Activated CD4-positive, alpha-beta T cell treated with anti-CD3 and anti-CD28 coated beads for 36 hours (primary cell): Measurements from ENCODE around the gene ANKS1B. TPM values are rescaled to one million over a fixed set of nuclear protein-coding genes. Genes with fewer than 3 reads are reported as not detected.

Experiments used
- ATAC-seq: fragments of 200-7000 bp; cut with Tn5 transposase; one replicate; pipeline ENCODE4 v1.10.0; 2021; ENCODE audit warnings: mild to moderate bottlenecking, moderate library complexity
- CTCF ChIA-PET: fragments of 350-600 bp; sonication (Branson Sonifier 250); formaldehyde crosslinking; loops from one replicate; lab custom pipeline; 2021; ENCODE audit warnings: antibody characterized with exemption; lab: Charles Lee
- POLR2A ChIA-PET: fragments of 350-600 bp; sonication (Branson Sonifier 250); formaldehyde crosslinking; loops from one replicate; lab custom pipeline; 2021; ENCODE audit warnings: antibody characterized with exemption, inconsistent platforms; lab: Charles Lee
- DNase-seq: peaks from one replicate; pipeline ENCODE4 v3.0.0-alpha.2; 2020
- H3K27ac Mint-ChIP-seq: one replicate; pipeline ENCODE4 v1.8.0; 2021; ENCODE audit warnings: mixed read lengths
- H3K27me3 Mint-ChIP-seq: one replicate; pipeline ENCODE4 v1.8.0; 2021; ENCODE audit warnings: mixed read lengths
- H3K36me3 Mint-ChIP-seq: one replicate; pipeline ENCODE4 v1.8.0; 2021; ENCODE audit warnings: low read depth, mixed read lengths
- H3K4me1 Mint-ChIP-seq: one replicate; pipeline ENCODE4 v1.8.0; 2021; ENCODE audit warnings: mixed read lengths
- H3K4me3 Mint-ChIP-seq: one replicate; pipeline ENCODE4 v1.8.0; 2021; ENCODE audit warnings: mild to moderate bottlenecking, moderate library complexity, mixed read lengths
- H3K9me3 Mint-ChIP-seq: one replicate; pipeline ENCODE4 v1.8.0; 2021; ENCODE audit warnings: low read depth, mixed read lengths
- intact Hi-C, 2 experiments: fragments of 100-400 bp; cut with DNase I in 1 of 2; cut with micrococcal nuclease in 1 of 2; formaldehyde crosslinking; loops; one replicate each; pipeline versions ENCODE4 v1.14.2 to v1.15.1; 2022 to 2024; cut with DNase I, micrococcal nuclease
- total RNA-seq, 2 experiments: library from RNA; stranded (reverse); gene quantifications; one replicate each; pipeline ENCODE4 v1.2.3, GENCODE V29; 2021

Gene ANKS1B
- total RNA-seq, 2 experiments from 2014 or later = 0.19 to 0.73 TPM

DNA sequence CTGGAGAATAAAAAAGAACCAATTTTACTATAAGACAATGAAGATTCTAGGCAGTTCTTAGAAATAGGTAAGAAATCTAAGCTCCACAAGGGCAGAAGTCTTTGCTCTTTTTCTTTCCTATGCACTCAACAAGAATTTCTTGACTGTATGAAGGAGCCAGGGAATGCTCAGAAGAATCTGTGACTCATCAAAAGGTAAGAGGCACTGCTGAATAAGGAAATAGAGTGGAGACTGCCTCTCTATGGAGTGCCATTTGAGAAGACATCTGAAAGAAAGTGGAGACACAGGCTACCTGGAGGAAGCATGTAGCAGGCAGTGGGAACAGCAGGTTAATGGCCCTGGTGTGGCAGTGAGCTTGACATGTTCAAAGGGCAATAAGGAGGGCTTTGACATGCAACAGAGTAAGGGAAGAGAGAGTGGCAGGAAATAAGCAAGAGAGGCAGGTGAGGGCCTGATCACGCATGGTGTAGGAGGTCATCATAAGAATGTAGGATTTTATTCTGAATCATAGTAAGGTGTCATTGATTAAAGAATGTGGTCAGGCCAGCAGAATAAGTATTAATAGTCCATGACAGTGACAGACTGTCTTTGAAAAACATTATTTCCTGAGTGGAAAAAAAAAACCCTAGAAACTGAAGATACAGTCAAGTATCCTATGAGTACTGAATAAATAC is 783.9 kb downstream of the ANKS1B start:
- Mint-ChIP-seq H3K27me3 (no peaks in the 10 kb centered on the region), H3K4me1 (no peaks in the 10 kb centered on the region), H3K27ac (no peak overlapping the region), H3K36me3 (no peaks in the 10 kb centered on the region), H3K9me3 (peaks cover 2% of the 10 kb centered on the region), H3K4me3 (no peak overlapping the region)
- POLR2A ChIA-PET = no interaction called here
- DNase-seq = no peak
- CTCF ChIA-PET = interaction anchor here (0.7 kb wide), 1 partner anchor 134 kb away, joined by 3 read pairs; no protein-coding TSS in a partner anchor
- no peak for ATAC-seq
- intact Hi-C loops = no loop called here

DNA sequence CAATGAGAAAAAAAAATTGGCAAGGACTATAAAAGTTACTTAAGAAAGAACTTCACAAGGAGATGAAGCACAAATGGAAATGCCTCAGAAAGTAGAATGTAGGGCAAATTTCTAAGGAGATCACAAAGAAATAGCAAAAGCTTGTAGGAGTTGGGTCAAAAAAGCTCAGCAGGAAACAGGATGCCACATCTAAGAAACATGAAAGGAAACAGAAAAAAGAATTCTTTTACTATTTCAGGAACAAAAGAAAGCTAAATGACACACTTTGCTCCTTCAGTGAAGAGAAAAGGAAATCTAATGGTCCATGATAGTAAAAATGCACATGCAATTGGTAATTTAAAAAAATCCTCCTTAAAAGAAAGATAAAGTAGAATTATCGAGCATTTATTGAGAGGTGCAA is 789.3 kb downstream of the ANKS1B start:
- H3K27ac Mint-ChIP-seq = no peak overlapping the region
- no peak overlapping the region for H3K4me3 Mint-ChIP-seq
- H3K4me1 Mint-ChIP-seq = no peaks in the 10 kb centered on the region
- ChIA-PET POLR2A (no interaction called here), CTCF (no interaction called here)
- H3K9me3 Mint-ChIP-seq = peaks cover 2% of the 10 kb centered on the region
- DNase-seq (no peak), ATAC-seq (no peak)
- H3K36me3 Mint-ChIP-seq = no peaks in the 10 kb centered on the region
- intact Hi-C loops = no loop called here
- H3K27me3 Mint-ChIP-seq = no peaks in the 10 kb centered on the region

DNA sequence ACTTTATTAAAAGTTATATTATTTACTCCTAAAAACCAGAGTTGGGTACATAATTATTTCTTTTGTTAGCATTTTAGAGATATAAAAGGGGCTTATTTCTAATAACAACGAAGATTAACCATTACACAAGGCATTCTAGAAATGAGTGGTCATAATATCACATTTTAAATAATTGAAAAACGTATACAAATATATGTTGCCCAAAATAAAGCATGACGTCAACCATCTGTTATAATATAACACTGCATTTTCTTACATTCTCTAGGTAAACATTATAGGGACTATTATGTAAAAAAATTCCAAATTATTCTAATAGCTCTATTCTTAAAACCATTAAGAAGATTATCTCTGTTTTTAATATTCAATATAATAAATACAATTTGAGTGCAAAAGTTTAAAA is 792.2 kb downstream of the ANKS1B start:
- Mint-ChIP-seq H3K27me3 (no peaks in the 10 kb centered on the region), H3K27ac (no peak overlapping the region), H3K9me3 (peaks cover 6% of the 10 kb centered on the region), H3K4me1 (no peaks in the 10 kb centered on the region), H3K4me3 (no peak overlapping the region), H3K36me3 (no peaks in the 10 kb centered on the region)
- DNase-seq (no peak), ATAC-seq (no peak)
- CTCF ChIA-PET = no interaction called here
- intact Hi-C loops = no loop called here
- POLR2A ChIA-PET = no interaction called here

DNA sequence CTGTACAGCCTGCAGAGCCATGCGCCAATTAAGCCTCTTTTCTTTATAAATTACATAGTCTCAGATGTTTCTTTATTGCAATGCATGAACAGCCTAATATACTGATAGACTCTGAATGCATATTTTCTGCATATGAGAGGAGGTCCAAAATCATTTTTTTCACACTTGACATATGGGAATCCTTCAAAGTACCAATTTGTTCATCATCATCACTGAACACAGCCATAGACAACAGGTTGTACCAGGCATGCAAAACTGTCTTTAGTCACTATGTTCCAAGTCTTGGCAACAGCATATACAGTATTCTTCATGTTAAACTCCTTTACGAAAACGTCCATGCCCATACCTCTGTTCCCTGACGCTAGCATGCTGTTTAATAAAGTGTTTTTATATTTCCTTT is 807.9 kb downstream of the ANKS1B start:
- no peaks in the 10 kb centered on the region for H3K27me3 Mint-ChIP-seq
- no peaks in the 10 kb centered on the region for H3K4me1 Mint-ChIP-seq
- no peak overlapping the region for H3K27ac Mint-ChIP-seq
- H3K36me3 Mint-ChIP-seq = no peaks in the 10 kb centered on the region
- no peak for ATAC-seq
- intact Hi-C loops = no loop called here
- H3K4me3 Mint-ChIP-seq = no peak overlapping the region
- POLR2A ChIA-PET = no interaction called here
- peaks cover 2% of the 10 kb centered on the region for H3K9me3 Mint-ChIP-seq
- no peak for DNase-seq
- CTCF ChIA-PET = no interaction called here

DNA sequence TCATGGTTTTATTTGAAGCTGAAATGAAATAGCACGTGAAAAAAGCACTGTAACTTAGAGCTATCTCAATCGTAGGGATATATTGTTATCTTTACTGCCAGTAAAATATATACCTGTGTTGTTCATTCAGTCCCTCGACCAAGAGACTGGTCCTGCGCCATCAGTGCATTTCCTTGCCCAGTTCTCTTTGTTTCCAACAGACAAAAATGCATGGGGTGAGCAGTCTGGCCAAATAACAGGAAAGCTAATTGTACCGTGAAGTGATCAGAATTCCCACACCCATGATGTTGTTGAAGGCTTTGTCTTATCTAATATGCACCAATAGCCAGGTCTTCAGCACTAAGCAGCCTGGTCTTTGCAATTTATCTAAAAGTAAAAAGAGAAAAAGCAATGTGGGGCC is 814.3 kb downstream of the ANKS1B start:
- ATAC-seq = no peak
- Mint-ChIP-seq H3K36me3 (no peaks in the 10 kb centered on the region), H3K4me1 (no peaks in the 10 kb centered on the region), H3K4me3 (no peak overlapping the region), H3K9me3 (no peaks in the 10 kb centered on the region), H3K27ac (no peak overlapping the region), H3K27me3 (no peaks in the 10 kb centered on the region)
- CTCF ChIA-PET = no interaction called here
- POLR2A ChIA-PET = no interaction called here
- intact Hi-C loops = no loop called here
- DNase-seq = no peak

DNA sequence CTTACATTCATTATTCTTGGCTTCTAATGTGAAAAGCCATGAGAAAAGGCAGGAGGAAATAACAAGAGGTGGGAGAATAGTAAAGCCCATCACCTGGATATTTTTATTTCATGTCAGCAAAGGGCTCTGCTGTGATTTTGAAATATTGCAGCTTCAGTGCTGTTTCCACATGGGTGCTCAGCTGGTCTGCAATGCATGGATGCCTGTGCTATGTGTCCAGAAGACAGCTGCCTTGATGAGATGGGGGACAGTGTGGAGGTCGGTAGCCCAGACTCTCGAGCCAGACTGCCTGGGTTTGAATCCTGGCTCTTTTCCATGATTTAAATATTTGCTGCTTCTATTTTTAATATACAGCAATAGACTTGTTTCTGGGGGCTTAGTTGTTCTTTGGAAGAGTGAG is 814.7 kb downstream of the ANKS1B start:
- intact Hi-C loops = no loop called here
- DNase-seq (no peak), ATAC-seq (no peak)
- ChIA-PET POLR2A (no interaction called here), CTCF (no interaction called here)
- H3K4me3 Mint-ChIP-seq = no peak overlapping the region
- no peaks in the 10 kb centered on the region for H3K9me3 Mint-ChIP-seq
- no peak overlapping the region for H3K27ac Mint-ChIP-seq
- H3K36me3 Mint-ChIP-seq = no peaks in the 10 kb centered on the region
- H3K27me3 Mint-ChIP-seq = no peaks in the 10 kb centered on the region
- H3K4me1 Mint-ChIP-seq = no peaks in the 10 kb centered on the region

DNA sequence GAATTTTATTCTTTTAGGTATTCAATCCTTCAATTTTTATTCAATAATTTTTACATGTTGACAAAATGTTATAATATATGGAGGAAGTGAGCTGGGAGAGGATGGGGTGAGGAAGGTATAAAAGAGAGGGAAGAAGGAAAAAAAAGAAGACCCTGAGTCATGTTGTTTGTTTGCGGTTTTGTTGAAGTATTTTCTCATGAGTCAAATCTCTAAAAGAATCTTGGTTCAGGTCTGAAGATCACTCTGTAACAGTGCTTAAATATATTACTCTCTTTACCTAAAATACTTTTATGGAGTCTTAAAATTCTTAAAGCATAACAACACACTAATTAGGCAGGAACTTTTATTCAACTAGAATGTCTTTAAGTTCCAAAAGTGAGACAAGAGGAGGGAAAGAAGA is 826.8 kb downstream of the ANKS1B start:
- POLR2A ChIA-PET = no interaction called here
- no peak overlapping the region for H3K4me3 Mint-ChIP-seq
- CTCF ChIA-PET = no interaction called here
- intact Hi-C loops = no loop called here
- ATAC-seq (no peak), DNase-seq (no peak)
- peaks cover 4% of the 10 kb centered on the region for H3K9me3 Mint-ChIP-seq
- no peak overlapping the region for H3K27ac Mint-ChIP-seq
- no peaks in the 10 kb centered on the region for H3K27me3 Mint-ChIP-seq
- no peaks in the 10 kb centered on the region for H3K36me3 Mint-ChIP-seq
- no peaks in the 10 kb centered on the region for H3K4me1 Mint-ChIP-seq

DNA sequence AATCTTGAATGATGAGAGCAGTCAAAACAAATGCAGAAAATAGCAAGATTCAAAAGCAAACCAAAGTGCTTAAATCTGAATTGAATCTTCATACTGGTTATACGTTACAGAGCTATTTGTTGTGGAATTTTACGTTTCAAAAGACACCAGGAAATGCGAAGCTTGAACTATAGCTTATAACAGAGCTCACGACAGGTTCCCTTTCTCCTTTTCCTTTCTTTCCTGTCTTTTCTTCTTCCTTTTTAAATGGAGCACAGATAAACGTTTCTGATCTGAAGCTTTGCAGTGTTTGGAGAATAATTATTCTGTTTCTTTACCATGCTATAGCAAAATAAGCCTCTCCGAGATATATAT is 829.8 kb downstream of the ANKS1B start:
- no peak for DNase-seq
- no peaks in the 10 kb centered on the region for H3K27me3 Mint-ChIP-seq
- ChIA-PET POLR2A (no interaction called here), CTCF (interaction anchor here (1.3 kb wide), 1 partner anchor 8 kb away, joined by 4 read pairs; no protein-coding TSS in a partner anchor)
- no peaks in the 10 kb centered on the region for H3K4me1 Mint-ChIP-seq
- no peak for ATAC-seq
- H3K9me3 Mint-ChIP-seq = peaks cover 1% of the 10 kb centered on the region
- no peaks in the 10 kb centered on the region for H3K36me3 Mint-ChIP-seq
- intact Hi-C loops = no loop called here
- no peak overlapping the region for H3K4me3 Mint-ChIP-seq
- H3K27ac Mint-ChIP-seq = no peak overlapping the region

DNA sequence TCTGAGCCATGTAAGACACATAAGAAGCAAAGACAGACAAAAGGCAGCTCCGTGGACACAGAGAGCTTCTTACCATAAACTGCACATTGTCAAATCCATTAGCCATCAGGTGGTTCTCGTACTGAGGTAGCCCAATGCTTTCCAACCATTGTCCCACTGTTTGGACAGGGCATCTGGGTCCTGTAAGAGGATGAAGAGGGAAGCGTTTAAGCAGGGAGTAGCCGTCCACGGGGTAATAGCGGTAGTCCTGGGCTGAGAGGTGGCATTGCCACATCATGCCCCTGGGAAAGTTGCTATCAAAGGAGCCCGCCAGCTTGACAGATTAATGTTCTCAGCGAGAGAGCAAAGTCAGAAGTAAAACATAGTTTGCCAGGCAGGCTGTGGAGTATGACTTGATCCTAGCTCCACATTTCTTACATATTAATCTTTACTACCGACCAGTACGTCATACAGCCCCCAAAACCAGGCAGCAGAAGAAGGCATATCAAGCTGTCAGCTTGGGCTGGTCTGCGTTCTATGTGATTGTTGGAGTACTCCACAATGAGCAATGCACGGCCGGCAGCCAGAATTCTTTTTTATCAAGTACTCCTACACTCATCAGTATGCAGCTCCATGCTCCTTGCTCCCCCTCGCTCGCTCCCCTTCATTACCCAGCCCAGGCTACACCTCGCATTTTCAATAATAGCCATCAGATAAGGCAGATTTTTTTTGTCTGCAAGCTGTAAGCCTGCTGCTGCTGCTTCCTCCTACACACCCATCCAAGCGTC is 830.3 kb downstream of the ANKS1B start:
- DNase-seq (no peak), ATAC-seq (no peak)
- Mint-ChIP-seq H3K27ac (no peak overlapping the region), H3K27me3 (no peaks in the 10 kb centered on the region), H3K36me3 (no peaks in the 10 kb centered on the region), H3K4me1 (no peaks in the 10 kb centered on the region), H3K4me3 (no peak overlapping the region), H3K9me3 (no peaks in the 10 kb centered on the region)
- ChIA-PET CTCF (interaction anchor here (1.3 kb wide), 1 partner anchor 7 kb away, joined by 4 read pairs; no protein-coding TSS in a partner anchor), POLR2A (no interaction called here)
- intact Hi-C loops = no loop called here

DNA sequence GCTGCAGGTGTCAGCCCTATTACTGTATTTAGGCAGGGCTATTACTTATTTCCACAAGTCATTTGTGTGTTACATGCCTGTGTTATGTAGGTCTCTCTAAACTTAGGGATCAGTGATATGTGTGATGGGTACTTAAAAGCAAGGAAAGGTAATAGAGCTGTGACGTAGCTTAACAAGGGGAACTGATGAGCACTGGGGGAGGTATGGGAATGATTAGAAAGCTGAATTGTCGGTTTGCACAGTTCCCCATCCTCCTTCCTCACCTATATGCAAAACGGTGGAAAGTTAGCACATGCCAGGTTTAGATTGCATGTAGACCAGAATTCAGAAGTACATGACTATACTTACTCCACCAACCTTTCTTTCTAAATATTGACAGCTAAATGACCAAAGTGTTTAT is 831.4 kb downstream of the ANKS1B start:
- no peak for DNase-seq

DNA sequence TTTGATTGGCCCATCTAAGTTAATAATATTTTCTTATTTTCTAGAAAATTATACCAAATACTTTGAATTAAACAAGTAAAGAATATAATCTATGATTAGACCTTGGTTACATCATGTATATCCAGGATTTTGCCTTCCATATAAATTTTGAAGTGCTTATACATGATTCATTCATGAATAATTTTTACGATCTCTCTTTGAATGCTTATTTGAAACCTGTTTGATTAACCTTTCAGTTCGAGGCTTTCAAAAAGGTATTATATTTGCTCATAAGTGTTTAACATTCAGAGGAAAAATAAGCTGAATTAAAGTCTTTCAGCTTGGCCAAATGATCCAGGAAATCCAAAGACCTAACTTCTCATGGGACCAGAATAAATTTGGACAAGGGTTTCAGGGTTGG is 832.4 kb downstream of the ANKS1B start:
- H3K27ac Mint-ChIP-seq = no peak overlapping the region
- intact Hi-C loops = no loop called here
- no peak for DNase-seq
- H3K27me3 Mint-ChIP-seq = no peaks in the 10 kb centered on the region
- H3K9me3 Mint-ChIP-seq = no peaks in the 10 kb centered on the region
- ATAC-seq = no peak
- H3K36me3 Mint-ChIP-seq = no peaks in the 10 kb centered on the region
- no peaks in the 10 kb centered on the region for H3K4me1 Mint-ChIP-seq
- H3K4me3 Mint-ChIP-seq = no peak overlapping the region
- ChIA-PET POLR2A (no interaction called here), CTCF (no interaction called here)

More for the DNA sequence above, 831.4 kb downstream of the ANKS1B start:
- no peaks in the 10 kb centered on the region for H3K9me3 Mint-ChIP-seq
- H3K27ac Mint-ChIP-seq = no peak overlapping the region
- ChIA-PET CTCF (no interaction called here), POLR2A (no interaction called here)
- no peaks in the 10 kb centered on the region for H3K4me1 Mint-ChIP-seq
- intact Hi-C loops = no loop called here
- no peak overlapping the region for H3K4me3 Mint-ChIP-seq
- no peaks in the 10 kb centered on the region for H3K27me3 Mint-ChIP-seq
- ATAC-seq = no peak
- H3K36me3 Mint-ChIP-seq = no peaks in the 10 kb centered on the region

DNA sequence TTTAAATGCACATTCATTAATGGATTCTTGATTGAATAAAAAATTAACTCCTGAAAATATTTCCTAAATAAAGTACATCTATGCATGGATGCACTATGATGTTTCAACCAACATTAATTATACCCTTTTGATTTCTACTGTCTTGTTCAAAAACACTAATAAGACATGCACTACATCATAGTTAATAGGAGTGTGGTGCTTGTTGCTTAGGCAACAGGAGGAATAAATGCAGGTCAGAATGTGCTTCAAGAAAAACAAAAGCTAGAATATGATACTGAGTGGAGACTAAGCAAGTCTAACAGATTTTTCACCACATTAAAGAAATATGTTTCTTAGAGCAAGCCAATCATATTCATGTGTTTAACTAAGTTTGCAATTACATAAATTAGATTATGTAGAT is 833.0 kb downstream of the ANKS1B start:
- DNase-seq (no peak), ATAC-seq (no peak)
- Mint-ChIP-seq H3K27me3 (no peaks in the 10 kb centered on the region), H3K36me3 (no peaks in the 10 kb centered on the region), H3K4me1 (no peaks in the 10 kb centered on the region), H3K9me3 (no peaks in the 10 kb centered on the region), H3K27ac (no peak overlapping the region), H3K4me3 (no peak overlapping the region)
- intact Hi-C loops = no loop called here
- ChIA-PET CTCF (interaction anchor here (0.6 kb wide), 1 partner anchor 39 kb away, joined by 4 read pairs; no protein-coding TSS in a partner anchor), POLR2A (no interaction called here)
